GM19099 (cell line): ENCODE data around the gene LAMP1.

ENCODE experiments used
- POLR2A ChIP-seq: IDR thresholded peaks from 3 replicates; pipeline ENCODE4 v1.6.1; 2011; ENCODE audit warnings: low read depth; ENCODE audit not compliant: insufficient read length; ENCODE audit errors: extremely low read depth

Gene LAMP1

DNA sequence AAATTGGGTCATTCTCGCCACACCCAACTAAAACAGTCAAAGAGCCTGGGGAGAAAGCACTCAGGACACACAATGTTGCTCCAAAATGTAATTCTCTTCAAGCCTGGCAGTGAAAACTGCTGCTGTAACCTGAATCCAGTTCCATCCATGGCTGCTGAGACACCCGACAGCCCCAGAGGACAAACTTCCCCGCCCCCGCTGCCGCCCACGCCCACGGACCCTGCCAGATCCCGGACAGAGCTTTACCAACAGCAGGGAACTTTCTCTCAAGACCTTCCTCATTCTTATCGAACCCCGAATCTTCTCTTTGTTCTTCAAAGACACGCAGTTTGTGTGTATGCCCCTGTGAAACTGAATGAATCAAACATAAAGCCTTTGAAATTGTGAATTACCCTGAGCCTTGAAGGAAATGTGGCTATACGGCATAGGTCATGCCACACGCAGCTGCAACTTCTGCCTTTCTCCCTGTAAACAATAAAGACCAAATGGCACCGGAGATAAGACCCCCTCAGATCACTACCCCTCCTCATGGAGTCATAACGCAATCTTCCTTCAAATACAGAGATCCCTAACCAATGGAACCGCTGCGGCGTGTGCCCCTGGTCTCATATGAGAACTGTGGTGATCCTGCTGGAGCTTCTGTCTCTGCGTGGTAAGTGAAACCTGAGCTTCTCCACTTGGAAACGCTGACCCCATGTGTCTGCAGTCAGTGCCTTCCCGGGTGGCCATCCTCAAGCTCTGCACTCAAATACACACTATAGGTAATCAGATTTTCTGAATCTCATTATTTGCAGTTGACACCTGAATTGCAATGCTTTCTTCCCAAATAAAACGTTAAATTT lies 4.8 kb upstream of the LAMP1 start:
- no peak for TF ChIP-seq POLR2A

DNA sequence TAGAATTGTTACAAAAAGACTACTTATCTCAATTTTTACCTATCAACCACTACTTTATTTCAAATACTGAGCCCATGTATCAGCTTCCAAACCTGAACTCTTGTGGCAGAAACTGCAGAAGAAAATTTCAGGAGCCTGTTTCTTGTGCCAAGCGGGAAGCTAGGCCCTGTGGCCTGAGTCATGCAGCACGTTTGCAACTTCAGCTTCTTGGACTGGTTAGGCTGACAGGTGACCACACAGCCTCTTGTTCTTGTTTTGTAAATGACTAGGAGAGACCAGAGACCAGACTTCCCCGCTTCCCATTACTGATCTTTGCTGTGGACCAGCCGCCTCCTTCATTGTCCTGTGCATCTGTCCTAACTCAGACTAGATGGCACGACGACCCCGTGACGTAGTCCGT lies 3.4 kb upstream of the LAMP1 start:
- no peak for TF ChIP-seq POLR2A

DNA sequence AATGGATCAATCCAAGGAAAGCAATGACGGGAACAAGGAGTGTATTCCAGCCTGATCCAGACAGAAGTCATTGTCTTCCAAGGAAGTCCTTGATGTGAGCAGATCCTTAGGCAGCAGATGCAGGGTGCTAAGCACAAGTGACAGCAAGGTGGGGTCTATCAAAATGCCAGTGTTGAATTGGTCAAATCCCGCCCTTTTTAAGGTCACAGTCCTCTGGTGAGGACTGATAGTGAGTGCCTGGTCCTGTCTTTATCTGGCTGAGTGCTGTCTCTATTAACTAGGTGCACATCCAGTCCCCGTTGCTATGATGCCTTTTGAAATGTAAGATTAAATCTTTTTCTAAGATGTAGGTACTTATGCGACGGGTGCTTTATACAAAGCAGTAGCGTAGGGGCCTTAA lies 1.3 kb upstream of the LAMP1 start:
- no peak for TF ChIP-seq POLR2A

GRCh38 chr13:113297370-113298042 lies 467 bp downstream of the LAMP1 start:
- no peak for TF ChIP-seq POLR2A

DNA sequence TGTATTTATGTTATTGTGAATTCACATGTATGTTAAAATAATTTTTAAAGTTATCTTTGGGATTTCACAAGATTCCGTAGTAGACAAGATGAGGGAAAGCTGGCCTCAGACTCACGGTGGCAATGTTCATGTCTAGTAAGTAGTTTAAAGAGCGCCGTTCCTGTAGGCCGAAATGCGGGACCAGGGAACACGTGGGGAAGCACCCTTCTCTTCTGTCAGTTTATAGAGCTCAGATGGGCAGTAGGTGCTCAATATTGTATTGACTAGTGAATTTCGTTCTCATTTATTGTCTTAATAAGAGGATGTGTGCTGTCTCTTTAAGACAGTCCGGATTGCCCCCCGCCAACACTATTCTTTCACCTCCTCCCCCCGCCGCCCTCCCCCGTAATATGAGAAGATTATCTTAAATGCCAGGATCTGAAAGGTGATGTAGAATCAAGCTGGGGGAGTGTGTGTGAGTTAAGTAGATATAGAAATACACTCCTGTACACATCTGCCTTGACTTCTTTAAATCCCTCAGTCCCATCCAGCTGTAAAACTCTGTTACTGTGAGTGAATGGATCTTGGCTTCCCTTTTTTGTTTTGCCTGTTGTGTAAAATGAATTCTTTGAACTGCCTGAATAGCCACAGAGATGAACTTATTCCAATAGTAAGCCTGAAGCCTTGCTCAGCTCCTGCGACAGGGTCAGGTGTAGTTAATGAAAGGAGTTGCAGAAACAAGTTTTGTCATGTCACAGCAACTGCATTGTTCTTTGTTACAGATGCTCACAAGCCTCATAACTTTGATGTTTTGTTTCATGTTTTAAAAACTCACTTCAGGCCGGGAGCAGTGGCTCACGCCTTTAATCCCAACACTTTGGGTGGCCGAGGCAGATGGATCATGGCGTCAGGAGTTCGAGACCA lies 1.3 kb downstream of the LAMP1 start:
- no peak for TF ChIP-seq POLR2A

DNA sequence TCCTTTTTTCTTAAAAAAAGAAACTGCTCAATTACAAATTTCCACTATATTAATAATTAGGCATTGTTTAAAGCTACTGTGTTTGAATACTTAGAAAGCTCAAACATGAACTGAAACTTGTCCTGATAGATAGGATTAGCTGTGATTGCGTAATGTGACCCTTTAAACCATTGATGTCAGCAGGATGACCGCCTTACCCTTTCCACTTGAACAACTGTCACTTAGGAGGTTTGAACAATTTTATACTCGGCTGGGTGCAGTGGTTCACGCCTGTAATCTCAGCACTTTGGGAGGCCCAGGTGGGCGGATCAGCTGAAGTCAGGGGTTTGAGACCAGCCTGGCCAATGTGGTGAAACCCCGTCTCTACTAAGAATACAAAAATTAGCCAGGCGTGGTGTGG lies 2.9 kb downstream of the LAMP1 start:
- TF ChIP-seq POLR2A = no peak

GRCh38 chr13:113302986-113303385 lies 5.9 kb downstream of the LAMP1 start:
- no peak for TF ChIP-seq POLR2A

DNA sequence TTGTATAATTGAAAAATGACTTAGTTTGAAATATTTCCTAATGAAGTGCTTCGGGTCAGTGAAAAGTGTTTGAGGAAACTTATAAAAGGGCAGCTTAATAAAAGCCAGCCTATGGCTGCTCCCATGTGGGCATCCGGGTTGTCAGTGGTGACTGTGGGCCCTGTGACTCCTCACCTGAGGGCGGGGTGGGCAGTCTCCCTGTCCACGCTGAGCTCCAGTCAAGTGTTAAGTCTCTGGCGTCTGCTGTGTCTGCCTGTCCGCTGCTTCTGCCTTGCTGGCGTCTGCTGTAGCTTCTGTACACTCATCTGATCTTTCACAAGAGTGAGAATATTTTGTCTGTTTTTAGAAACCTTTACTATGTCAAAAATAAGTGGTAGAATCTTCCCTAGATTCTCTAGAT lies 7.1 kb downstream of the LAMP1 start:
- TF ChIP-seq POLR2A = no peak

GRCh38 chr13:113305208-113305607 lies 8.2 kb downstream of the LAMP1 start:
- no peak for TF ChIP-seq POLR2A

- no peak for TF ChIP-seq POLR2A
These were observed 10.5 kb downstream of the LAMP1 start for GRCh38 chr13:113307491-113307890.

GRCh38 chr13:113309473-113309872 lies 12.4 kb downstream of the LAMP1 start:
- TF ChIP-seq POLR2A = no peak

DNA sequence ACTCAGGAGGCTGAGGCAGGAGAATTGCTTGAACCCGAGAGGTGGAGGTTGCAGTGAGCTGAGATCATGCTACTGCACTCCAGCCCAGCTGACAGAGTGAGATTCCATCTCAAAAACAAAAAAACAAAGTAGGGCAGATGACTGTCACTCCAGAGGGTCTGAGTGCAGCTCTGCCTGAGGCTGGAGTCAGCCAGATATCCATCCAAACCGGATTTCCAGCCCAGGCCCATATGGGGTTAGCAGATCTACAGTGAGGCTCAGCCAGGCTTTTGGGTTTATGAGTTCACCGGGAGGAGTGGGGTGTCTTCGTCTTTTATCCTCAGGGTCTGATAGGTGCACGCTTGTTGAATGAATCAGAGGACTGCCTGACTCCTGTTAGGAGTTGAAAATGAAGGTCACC lies 19.0 kb downstream of the LAMP1 start:
- no peak for TF ChIP-seq POLR2A

- TF ChIP-seq POLR2A = no peak
These were observed 20.0 kb downstream of the LAMP1 start for GRCh38 chr13:113317031-113317430.

DNA sequence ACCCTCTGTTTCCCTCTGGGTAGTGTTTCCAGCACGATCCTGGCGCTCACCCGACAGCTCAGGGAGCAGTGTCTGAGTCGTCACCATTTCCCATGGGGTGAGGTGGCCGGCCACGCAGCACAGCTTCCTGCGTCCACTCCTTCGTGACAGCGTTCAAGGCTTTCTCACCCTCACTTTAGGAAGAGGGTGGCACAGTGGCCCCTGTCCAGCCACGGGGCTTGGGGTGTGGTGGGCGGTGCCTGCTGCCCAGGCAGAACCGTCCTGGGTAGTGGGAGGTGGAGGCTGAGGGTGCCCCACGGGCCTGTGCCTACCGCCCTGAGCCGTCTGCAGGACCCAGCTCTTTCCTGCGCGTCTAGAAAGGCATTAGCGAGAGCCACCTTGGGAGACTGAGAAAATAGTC lies 21.9 kb downstream of the LAMP1 start:
- no peak for TF ChIP-seq POLR2A

DNA sequence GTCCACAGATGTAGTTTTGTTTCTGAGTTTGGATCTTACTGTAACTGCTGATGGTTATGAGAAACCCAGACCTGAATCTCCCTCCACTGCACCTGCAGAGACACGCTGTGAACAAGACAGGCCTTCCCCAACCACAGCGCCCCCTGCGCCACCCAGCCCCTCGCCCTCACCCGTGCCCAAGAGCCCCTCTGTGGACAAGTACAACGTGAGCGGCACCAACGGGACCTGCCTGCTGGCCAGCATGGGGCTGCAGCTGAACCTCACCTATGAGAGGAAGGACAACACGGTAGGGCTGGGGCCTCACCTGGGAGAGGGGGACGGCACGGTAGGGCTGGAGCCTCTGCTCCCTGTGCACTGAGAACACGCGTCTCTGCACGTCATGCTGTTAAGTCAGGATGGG lies 22.3 kb downstream of the LAMP1 start:
- no peak for TF ChIP-seq POLR2A
